ENCODE data around the gene PRSS38.

GRCh38 chr1:227781314-227781930, 34.1 kb upstream of the PRSS38 start:
- TF ChIP-seq CTCF (IDR thresholded peaks at IDR 0.05) (no peak), POLR2A (IDR thresholded peaks at IDR 0.05) (no peak)

All from esophagus squamous epithelium (tissue), 4 donors.